SK-N-SH treated with all-trans-retinoic acid at 6 μM for 48 hours (cell line): ENCODE measurements around the gene CPEB3.

Experiments used
- CSRNP3 ChIP-seq: fragments of 250-450 bp; sonication (Bioruptor Pico); IDR thresholded peaks from 2 replicates; pipeline ENCODE4 v1.5.1; 2021; ENCODE audit warnings: mild to moderate bottlenecking, moderate library complexity
- PATZ1 ChIP-seq: fragments of 250-450 bp; sonication (Bioruptor Pico); IDR thresholded peaks from 2 replicates; pipeline ENCODE4 v1.8.0; 2020; ENCODE audit warnings: mild to moderate bottlenecking, moderate library complexity, borderline replicate concordance
- ZFP3 ChIP-seq: fragments of 250-450 bp; sonication (Bioruptor Pico); IDR thresholded peaks from 2 replicates; pipeline ENCODE4 v1.5.0; 2020; ENCODE audit warnings: mild to moderate bottlenecking, moderate library complexity
- ZFP30 ChIP-seq: fragments of 450-650 bp; formaldehyde crosslinking; IDR thresholded peaks from 2 replicates; pipeline ENCODE4 v1.5.0; 2022; ENCODE audit warnings: mild to moderate bottlenecking, moderate library complexity

- TF ChIP-seq CSRNP3 (no peak), ZFP3 (CRISPR knock-in tag) (no peak), ZFP30 (CRISPR knock-in tag) (no peak), PATZ1 (no peak)
These were observed 178.4 kb downstream of the CPEB3 start for GRCh38 chr10:92112462-92112861.
